Measurements from ENCODE around the gene BARHL1. TPM values are rescaled to one million over a fixed set of nuclear protein-coding genes. Genes with fewer than 3 reads are reported as not detected.
A peak's percentile ranks its signal among the peaks of the same experiment; 100 is the strongest.

The BARHL1 gene
- total and polyA plus RNA-seq, 3 experiments from 2014 or later, result not detected

- Mint-ChIP-seq H3K4me3 (no peak overlapping the region), H3K27ac (peak overlapping the region in 1 of 8 donors; percentile 44), H3K4me1 (peaks cover under 1 to 1% (median under 1%) of the 10 kb centered on the region in 3 donors), H3K27me3 (no peaks in the 10 kb centered on the region), H3K36me3 (peaks cover 20 to 89% (median 32%) of the 10 kb centered on the region in 3 donors), H3K9me3 (no peaks in the 10 kb centered on the region)
- Histone ChIP-seq H3K27ac (ENCODE audit: low read depth, low read length) (no peak overlapping the region), H3K4me3 (ENCODE audit: low read length) (no peak overlapping the region), H3K9me3 (ENCODE audit: low read length) (no peaks in the 10 kb centered on the region), H3K4me1 (ENCODE audit: insufficient read depth, low read length) (no peaks in the 10 kb centered on the region), H3K27me3 (ENCODE audit: insufficient read depth, low read length, poor library complexity, severe bottlenecking) (no peaks in the 10 kb centered on the region), H3K36me3 (ENCODE audit: insufficient read depth, low read length) (peaks cover 15% of the 10 kb centered on the region)
- no peak for DNase-seq
- CTCF ChIA-PET, result no interaction called here
- POLR2A ChIA-PET, result no interaction called here
Measured at GRCh38 chr9:132622159-132622558, 39.8 kb downstream of the BARHL1 start.

- Histone ChIP-seq H3K4me1 (ENCODE audit: insufficient read depth, low read length) (no peaks in the 10 kb centered on the region), H3K9me3 (ENCODE audit: low read length) (no peaks in the 10 kb centered on the region), H3K27me3 (ENCODE audit: insufficient read depth, low read length, poor library complexity, severe bottlenecking) (no peaks in the 10 kb centered on the region), H3K4me3 (ENCODE audit: low read length) (no peak overlapping the region), H3K36me3 (ENCODE audit: insufficient read depth, low read length) (peaks cover 29% of the 10 kb centered on the region), H3K27ac (ENCODE audit: low read depth, low read length) (no peak overlapping the region)
- no peaks in the 10 kb centered on the region for H3K4me1 Mint-ChIP-seq
- ChIA-PET CTCF (no interaction called here), POLR2A (no interaction called here)
- H3K27ac Mint-ChIP-seq, result no peak overlapping the region
- H3K9me3 Mint-ChIP-seq, result no peaks in the 10 kb centered on the region
- no peaks in the 10 kb centered on the region for H3K27me3 Mint-ChIP-seq
- DNase-seq, result no peak
- peaks cover 6 to 91% (median 42%) of the 10 kb centered on the region in 3 donors for H3K36me3 Mint-ChIP-seq
- no peak overlapping the region for H3K4me3 Mint-ChIP-seq
Measured at GRCh38 chr9:132626285-132626684, 43.9 kb downstream of the BARHL1 start.

GRCh38 chr9:132627106-132627505, 44.7 kb downstream of the BARHL1 start:
- no peaks in the 10 kb centered on the region for H3K27me3 ChIP-seq (ENCODE audit: insufficient read depth, low read length, poor library complexity, severe bottlenecking)
- no peak overlapping the region for H3K4me3 ChIP-seq (ENCODE audit: low read length)
- H3K9me3 ChIP-seq (ENCODE audit: low read length), result no peaks in the 10 kb centered on the region
- no peaks in the 10 kb centered on the region for H3K27me3 Mint-ChIP-seq
- no peak for DNase-seq
- POLR2A ChIA-PET, result no interaction called here
- H3K9me3 Mint-ChIP-seq, result no peaks in the 10 kb centered on the region
- peak overlapping the region in 1 of 8 donors; percentile 68 for H3K27ac Mint-ChIP-seq
- CTCF ChIA-PET, result no interaction called here
- H3K4me1 Mint-ChIP-seq, result no peaks in the 10 kb centered on the region
- H3K36me3 Mint-ChIP-seq, result peaks cover 6 to 91% (median 38%) of the 10 kb centered on the region in 3 donors
- no peaks in the 10 kb centered on the region for H3K4me1 ChIP-seq (ENCODE audit: insufficient read depth, low read length)
- H3K4me3 Mint-ChIP-seq, result no peak overlapping the region
- peaks cover 29% of the 10 kb centered on the region for H3K36me3 ChIP-seq (ENCODE audit: insufficient read depth, low read length)
- H3K27ac ChIP-seq (ENCODE audit: low read depth, low read length), result no peak overlapping the region

GRCh38 chr9:132627594-132627993, 45.2 kb downstream of the BARHL1 start:
- H3K36me3 ChIP-seq (ENCODE audit: insufficient read depth, low read length), result peaks cover 29% of the 10 kb centered on the region
- peaks cover 6 to 91% (median 37%) of the 10 kb centered on the region in 3 donors for H3K36me3 Mint-ChIP-seq
- POLR2A ChIA-PET, result no interaction called here

GRCh38 chr9:132628746-132629145, 46.3 kb downstream of the BARHL1 start:
- ChIA-PET POLR2A (no interaction called here), CTCF (no interaction called here)
- H3K36me3 ChIP-seq (ENCODE audit: insufficient read depth, low read length), result peaks cover 29% of the 10 kb centered on the region
- H3K4me1 ChIP-seq (ENCODE audit: insufficient read depth, low read length), result no peaks in the 10 kb centered on the region
- DNase-seq, result no peak
- no peaks in the 10 kb centered on the region for H3K27me3 Mint-ChIP-seq
- no peak overlapping the region for H3K27ac Mint-ChIP-seq
- H3K27me3 ChIP-seq (ENCODE audit: insufficient read depth, low read length, poor library complexity, severe bottlenecking), result no peaks in the 10 kb centered on the region
- no peak overlapping the region for H3K4me3 Mint-ChIP-seq
- no peaks in the 10 kb centered on the region for H3K4me1 Mint-ChIP-seq
- H3K4me3 ChIP-seq (ENCODE audit: low read length), result no peak overlapping the region
- no peaks in the 10 kb centered on the region for H3K9me3 Mint-ChIP-seq
- H3K36me3 Mint-ChIP-seq, result peaks cover 6 to 92% (median 41%) of the 10 kb centered on the region in 3 donors
- H3K27ac ChIP-seq (ENCODE audit: low read depth, low read length), result no peak overlapping the region
- no peaks in the 10 kb centered on the region for H3K9me3 ChIP-seq (ENCODE audit: low read length)

More at GRCh38 chr9:132627594-132627993, 45.2 kb downstream of the BARHL1 start:
- H3K4me3 Mint-ChIP-seq, result no peak overlapping the region
- H3K27me3 ChIP-seq (ENCODE audit: insufficient read depth, low read length, poor library complexity, severe bottlenecking), result no peaks in the 10 kb centered on the region
- CTCF ChIA-PET, result no interaction called here
- DNase-seq, result no peak
- H3K27ac Mint-ChIP-seq, result no peak overlapping the region
- H3K9me3 ChIP-seq (ENCODE audit: low read length), result no peaks in the 10 kb centered on the region
- H3K4me1 ChIP-seq (ENCODE audit: insufficient read depth, low read length), result no peaks in the 10 kb centered on the region
- H3K4me1 Mint-ChIP-seq, result no peaks in the 10 kb centered on the region
- no peaks in the 10 kb centered on the region for H3K27me3 Mint-ChIP-seq
- H3K4me3 ChIP-seq (ENCODE audit: low read length), result no peak overlapping the region
- H3K27ac ChIP-seq (ENCODE audit: low read depth, low read length), result no peak overlapping the region
- H3K9me3 Mint-ChIP-seq, result no peaks in the 10 kb centered on the region

DNA sequence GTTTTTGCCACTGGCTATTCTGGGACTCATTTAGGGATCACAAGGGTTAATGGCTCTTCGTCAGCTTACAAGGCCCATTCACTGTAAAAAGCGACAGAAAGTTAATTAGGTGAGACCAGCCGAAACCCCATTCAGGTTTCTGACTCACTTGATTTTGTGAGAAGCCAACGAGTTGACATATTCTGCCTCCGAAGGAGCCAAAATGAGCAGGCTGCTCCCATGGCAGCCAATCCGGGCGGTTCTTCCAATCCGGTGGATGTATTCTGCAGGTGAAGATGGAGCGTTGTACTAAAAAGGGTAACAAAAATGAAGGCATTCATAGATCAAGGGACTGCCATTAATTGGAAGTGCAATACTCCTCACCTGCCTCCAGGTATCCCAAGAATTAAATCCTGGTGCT, 47.7 kb downstream of the BARHL1 start:
- Mint-ChIP-seq H3K36me3 (peaks cover 6 to 89% (median 38%) of the 10 kb centered on the region in 3 donors), H3K9me3 (no peaks in the 10 kb centered on the region), H3K27me3 (no peaks in the 10 kb centered on the region), H3K27ac (no peak overlapping the region), H3K4me3 (no peak overlapping the region), H3K4me1 (no peaks in the 10 kb centered on the region)
- H3K9me3 ChIP-seq (ENCODE audit: low read length), result no peaks in the 10 kb centered on the region
- ChIA-PET POLR2A (no interaction called here), CTCF (no interaction called here)
- H3K27ac ChIP-seq (ENCODE audit: low read depth, low read length), result no peak overlapping the region
- DNase-seq, result no peak
- no peaks in the 10 kb centered on the region for H3K4me1 ChIP-seq (ENCODE audit: insufficient read depth, low read length)
- H3K27me3 ChIP-seq (ENCODE audit: insufficient read depth, low read length, poor library complexity, severe bottlenecking), result no peaks in the 10 kb centered on the region
- H3K36me3 ChIP-seq (ENCODE audit: insufficient read depth, low read length), result peaks cover 29% of the 10 kb centered on the region
- H3K4me3 ChIP-seq (ENCODE audit: low read length), result no peak overlapping the region

- Histone ChIP-seq H3K4me3 (ENCODE audit: low read length) (no peak overlapping the region), H3K27me3 (ENCODE audit: insufficient read depth, low read length, poor library complexity, severe bottlenecking) (no peaks in the 10 kb centered on the region), H3K4me1 (ENCODE audit: insufficient read depth, low read length) (no peaks in the 10 kb centered on the region), H3K36me3 (ENCODE audit: insufficient read depth, low read length) (peaks cover 23% of the 10 kb centered on the region), H3K27ac (ENCODE audit: low read depth, low read length) (no peak overlapping the region), H3K9me3 (ENCODE audit: low read length) (no peaks in the 10 kb centered on the region)
- Mint-ChIP-seq H3K9me3 (no peaks in the 10 kb centered on the region), H3K27me3 (no peaks in the 10 kb centered on the region), H3K4me3 (no peak overlapping the region), H3K27ac (no peak overlapping the region), H3K4me1 (no peaks in the 10 kb centered on the region), H3K36me3 (peaks cover 0 to 84% (median 34%) of the 10 kb centered on the region in 3 donors)
- CTCF ChIA-PET, result no interaction called here
- POLR2A ChIA-PET, result no interaction called here
- DNase-seq, result no peak
Measured at GRCh38 chr9:132630811-132631210, 48.4 kb downstream of the BARHL1 start.

GRCh38 chr9:132631280-132631679, 48.9 kb downstream of the BARHL1 start:
- no peak for DNase-seq
- no peaks in the 10 kb centered on the region for H3K4me1 ChIP-seq (ENCODE audit: insufficient read depth, low read length)
- no peak overlapping the region for H3K27ac Mint-ChIP-seq
- H3K4me3 Mint-ChIP-seq, result no peak overlapping the region
- H3K4me1 Mint-ChIP-seq, result no peaks in the 10 kb centered on the region
- H3K36me3 Mint-ChIP-seq, result peaks cover 0 to 82% (median 32%) of the 10 kb centered on the region in 3 donors
- CTCF ChIA-PET, result no interaction called here
- H3K9me3 Mint-ChIP-seq, result no peaks in the 10 kb centered on the region
- no peaks in the 10 kb centered on the region for H3K9me3 ChIP-seq (ENCODE audit: low read length)
- no peaks in the 10 kb centered on the region for H3K27me3 Mint-ChIP-seq
- no peak overlapping the region for H3K27ac ChIP-seq (ENCODE audit: low read depth, low read length)
- H3K4me3 ChIP-seq (ENCODE audit: low read length), result no peak overlapping the region
- peaks cover 18% of the 10 kb centered on the region for H3K36me3 ChIP-seq (ENCODE audit: insufficient read depth, low read length)
- H3K27me3 ChIP-seq (ENCODE audit: insufficient read depth, low read length, poor library complexity, severe bottlenecking), result no peaks in the 10 kb centered on the region
- POLR2A ChIA-PET, result no interaction called here

DNA sequence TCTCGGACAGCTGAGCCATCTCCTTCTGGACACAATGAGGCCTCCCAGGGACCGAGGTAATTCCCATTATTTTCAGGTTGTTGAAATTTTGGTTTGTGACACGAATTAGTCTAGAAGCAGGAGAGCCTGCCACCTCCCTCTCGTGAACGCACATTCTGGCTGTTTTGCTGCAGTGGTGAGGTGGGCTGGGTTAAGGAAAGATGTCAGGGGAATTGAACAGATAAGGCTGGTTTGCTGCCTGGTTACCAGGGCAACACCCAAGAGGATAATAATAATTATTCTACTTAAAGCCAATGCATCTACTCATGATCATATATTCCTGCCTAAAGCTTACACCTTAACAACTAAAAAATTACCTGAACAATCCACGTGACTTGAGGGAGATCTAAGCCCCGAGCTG, 49.3 kb downstream of the BARHL1 start:
- Mint-ChIP-seq H3K27ac (no peak overlapping the region), H3K4me3 (no peak overlapping the region), H3K4me1 (no peaks in the 10 kb centered on the region), H3K27me3 (no peaks in the 10 kb centered on the region), H3K9me3 (no peaks in the 10 kb centered on the region), H3K36me3 (peaks cover 0 to 81% (median 31%) of the 10 kb centered on the region in 3 donors)
- Histone ChIP-seq H3K27me3 (ENCODE audit: insufficient read depth, low read length, poor library complexity, severe bottlenecking) (no peaks in the 10 kb centered on the region), H3K4me1 (ENCODE audit: insufficient read depth, low read length) (no peaks in the 10 kb centered on the region), H3K9me3 (ENCODE audit: low read length) (no peaks in the 10 kb centered on the region), H3K4me3 (ENCODE audit: low read length) (no peak overlapping the region), H3K36me3 (ENCODE audit: insufficient read depth, low read length) (peaks cover 17% of the 10 kb centered on the region), H3K27ac (ENCODE audit: low read depth, low read length) (no peak overlapping the region)
- POLR2A ChIA-PET, result no interaction called here
- CTCF ChIA-PET, result no interaction called here
- no peak for DNase-seq

Data from CD8-positive, alpha-beta memory T cell (primary cell).